CD4-positive, CD25-positive, alpha-beta regulatory T cell (primary cell): ENCODE measurements around the gene LIMS1. TPM values are rescaled to one million over a fixed set of nuclear protein-coding genes. Genes with fewer than 3 reads are reported as not detected.
A peak's percentile ranks its signal among the peaks of the same experiment; 100 is the strongest.
"Not testable (repeated sequence)": the region's sequence is repeated elsewhere in the genome, so short reads cannot be mapped to it uniquely, and the experiment has no call there.

Experiments
- ATAC-seq, 2 donors: fragments of 150-1000 bp; cut with Tn5 transposase; one replicate each; pipeline ENCODE4 v1.10.0; 2021; ENCODE audit warnings: low read depth in 2 of 2, moderate number of reproducible peaks in 2 of 2, moderate library complexity in 1 of 2
- DNase-seq, 3 donors: peaks; one replicate each; pipeline versions ENCODE4 v3.0.0 to v3.0.0-alpha.2; 2012 to 2022; ENCODE audit warnings: mixed read lengths in 1 of 3
- H3K27ac ChIP-seq: one replicate; pipeline ENCODE4 v1.7.0; 2013; ENCODE audit warnings: mild to moderate bottlenecking, low read length; ENCODE audit not compliant: insufficient read depth, poor library complexity, severe bottlenecking
- H3K27me3 ChIP-seq: one replicate; pipeline ENCODE4 v1.7.0; 2013; ENCODE audit warnings: low read length; ENCODE audit not compliant: control insufficient read depth, insufficient read depth
- H3K36me3 ChIP-seq: one replicate; pipeline ENCODE4 v1.7.0; 2013; ENCODE audit warnings: mild to moderate bottlenecking, low read length, moderate library complexity; ENCODE audit not compliant: control insufficient read depth, insufficient read depth
- H3K4me1 ChIP-seq: 2 replicates; pipeline ENCODE4 v1.7.0; 2013; ENCODE audit warnings: mild to moderate bottlenecking, low read length; ENCODE audit not compliant: insufficient read depth, control insufficient read depth, poor library complexity, severe bottlenecking
- H3K4me3 ChIP-seq: one replicate; pipeline ENCODE4 v1.7.0; 2013; ENCODE audit warnings: low read depth, mild to moderate bottlenecking, low read length, moderate library complexity
- H3K9me3 ChIP-seq, 2 experiments: 1 replicate in 1 of 2; 2 replicates in 1 of 2; pipeline ENCODE4 v1.7.0; 2013; ENCODE audit warnings: low read length in 2 of 2, mild to moderate bottlenecking in 1 of 2, moderate library complexity in 1 of 2; ENCODE audit not compliant: control insufficient read depth in 2 of 2
- H3K27ac Mint-ChIP-seq, 3 donors: one replicate each; pipeline ENCODE4 v1.8.0; 2020 to 2022; ENCODE audit warnings: mild to moderate bottlenecking in 3 of 3, mixed read lengths in 3 of 3, moderate library complexity in 2 of 3
- H3K27me3 Mint-ChIP-seq: one replicate; pipeline ENCODE4 v1.8.0; 2022; ENCODE audit warnings: mild to moderate bottlenecking, mixed read lengths
- H3K36me3 Mint-ChIP-seq: one replicate; pipeline ENCODE4 v1.8.0; 2020; ENCODE audit warnings: mixed read lengths
- H3K4me1 Mint-ChIP-seq, 4 donors: one replicate each; pipeline ENCODE4 v1.8.0; 2020 to 2022; ENCODE audit warnings: mixed read lengths in 4 of 4, mild to moderate bottlenecking in 1 of 4
- H3K4me3 Mint-ChIP-seq, 4 donors: one replicate each; pipeline ENCODE4 v1.8.0; 2020 to 2022; ENCODE audit warnings: mild to moderate bottlenecking in 4 of 4, mixed read lengths in 4 of 4, moderate library complexity in 3 of 4
- H3K9me3 Mint-ChIP-seq, 7 donors: one replicate each; pipeline ENCODE4 v1.8.0; 2020 to 2022; ENCODE audit warnings: mixed read lengths in 7 of 7, mild to moderate bottlenecking in 3 of 7, moderate library complexity in 2 of 7
- polyA plus RNA-seq, 4 donors: library from polyadenylated mRNA; unstranded; fragments of 300-500 nt; fragmentation: Illumina TruSeq; gene quantifications; one replicate each; pipeline ENCODE4 v1.2.3, GENCODE V29; 2021
- total RNA-seq: library from RNA; stranded (reverse); gene quantifications from one replicate; pipeline ENCODE4 v1.2.3, GENCODE V29; 2022

The LIMS1 gene
- total RNA-seq, result 109 TPM
- polyA plus RNA-seq, result 100 to 1,000 TPM; 156 to 235 (median 190) TPM

DNA sequence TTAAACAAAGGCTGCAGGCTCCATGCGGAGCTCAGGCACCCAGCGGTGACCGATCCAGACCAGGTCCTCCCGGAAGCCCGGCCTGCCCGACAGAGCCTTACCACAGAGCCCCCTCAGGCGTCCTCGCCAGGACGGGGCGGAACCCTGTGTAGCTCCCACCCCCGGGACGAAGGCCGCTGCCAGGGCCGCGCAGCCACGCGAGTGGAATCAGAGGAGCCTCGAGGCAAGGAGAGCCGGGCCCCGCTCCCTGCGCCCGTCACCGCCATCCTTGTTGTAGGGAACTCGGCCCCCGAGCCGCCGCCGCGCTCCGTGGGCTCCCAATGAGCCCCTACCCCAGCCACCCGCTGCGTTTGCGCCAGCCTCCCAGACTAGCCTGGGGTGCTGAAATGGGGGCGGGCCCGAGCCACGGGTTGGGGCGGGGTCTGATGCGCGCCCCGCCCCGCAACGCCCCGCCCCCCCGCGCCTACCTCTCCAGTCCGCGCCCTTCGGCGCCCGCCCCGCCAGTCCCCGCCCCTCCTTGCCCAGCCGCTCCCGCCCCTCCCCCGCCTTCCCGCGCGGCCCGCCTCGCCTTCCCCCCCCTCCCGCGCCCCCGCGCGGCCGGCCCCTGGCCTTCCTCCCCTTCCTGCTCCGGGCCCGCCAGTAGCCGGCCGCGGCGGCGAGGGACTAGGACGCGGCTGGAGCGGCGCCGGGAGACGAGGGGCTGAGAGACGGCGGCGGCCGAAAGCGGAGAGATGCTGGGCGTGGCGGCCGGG is at the start of gene LIMS1:
Gene LIMS1 (plus strand): TSS at position 639 of the 752 bp plus-strand sequence. CDS start 93 bp downstream, at position 732.
- H3K4me3 Mint-ChIP-seq, result peak within 1 kb of the TSS; percentile 95 to 98 (median 96)
- H3K27ac Mint-ChIP-seq, result peak within 1 kb of the TSS; percentile 85 to 94 (median 92)
- peak; percentile 92 to 93 for ATAC-seq
- H3K36me3 Mint-ChIP-seq, result no peaks in the 10 kb centered on the region
- H3K27ac ChIP-seq, result peak within 1 kb of the TSS; percentile 74
- no peaks in the 10 kb centered on the region for H3K27me3 Mint-ChIP-seq
- peak; percentile 82 to 88 (median 85) for DNase-seq
- H3K4me1 Mint-ChIP-seq, result peaks cover 25 to 64% (median 35%) of the 10 kb centered on the region in 4 donors
- H3K27me3 ChIP-seq, result no peaks in the 10 kb centered on the region
- peaks cover 31% of the 10 kb centered on the region for H3K4me1 ChIP-seq
- H3K36me3 ChIP-seq, result no peaks in the 10 kb centered on the region
- no peaks in the 10 kb centered on the region for H3K9me3 Mint-ChIP-seq
- H3K4me3 ChIP-seq, result peak within 1 kb of the TSS; percentile 88
- H3K9me3 ChIP-seq, result no peaks in the 10 kb centered on the region

- no peaks in the 10 kb centered on the region for H3K27me3 ChIP-seq
- Mint-ChIP-seq H3K36me3 (peaks cover 52% of the 10 kb centered on the region), H3K4me1 (peaks cover 3 to 11% (median 7%) of the 10 kb centered on the region in 4 donors)
These were observed 49.0 kb upstream of the LIMS1 start for GRCh38 chr2:108485253-108485652.

GRCh38 chr2:108490506-108491122 is 43.7 kb upstream of the LIMS1 start:
- ATAC-seq, result no peak
- no peaks in the 10 kb centered on the region for H3K9me3 ChIP-seq
- no peak overlapping the region for H3K27ac ChIP-seq
- no peak overlapping the region for H3K27ac Mint-ChIP-seq
- H3K4me3 ChIP-seq, result no peak overlapping the region
- peaks cover 38% of the 10 kb centered on the region for H3K36me3 Mint-ChIP-seq
- H3K4me1 ChIP-seq, result no peaks in the 10 kb centered on the region
- DNase-seq, result peak in 1 of 3 donors; percentile 7
- no peaks in the 10 kb centered on the region for H3K27me3 ChIP-seq
- H3K36me3 ChIP-seq, result peaks cover 87% of the 10 kb centered on the region
- H3K27me3 Mint-ChIP-seq, result no peaks in the 10 kb centered on the region
- no peaks in the 10 kb centered on the region for H3K9me3 Mint-ChIP-seq
- H3K4me3 Mint-ChIP-seq, result no peak overlapping the region
- peaks cover 2 to 13% (median 9%) of the 10 kb centered on the region in 4 donors for H3K4me1 Mint-ChIP-seq

More at GRCh38 chr2:108485253-108485652, 49.0 kb upstream of the LIMS1 start:
- Mint-ChIP-seq H3K4me3 (no peak overlapping the region), H3K27me3 (no peaks in the 10 kb centered on the region), H3K9me3 (no peaks in the 10 kb centered on the region), H3K27ac (no peak overlapping the region)
- no peaks in the 10 kb centered on the region for H3K4me1 ChIP-seq
- ATAC-seq (no peak), DNase-seq (no peak)
- H3K9me3 ChIP-seq, result no peaks in the 10 kb centered on the region
- H3K27ac ChIP-seq, result no peak overlapping the region
- H3K4me3 ChIP-seq, result no peak overlapping the region
- peaks cover 89% of the 10 kb centered on the region for H3K36me3 ChIP-seq

DNA sequence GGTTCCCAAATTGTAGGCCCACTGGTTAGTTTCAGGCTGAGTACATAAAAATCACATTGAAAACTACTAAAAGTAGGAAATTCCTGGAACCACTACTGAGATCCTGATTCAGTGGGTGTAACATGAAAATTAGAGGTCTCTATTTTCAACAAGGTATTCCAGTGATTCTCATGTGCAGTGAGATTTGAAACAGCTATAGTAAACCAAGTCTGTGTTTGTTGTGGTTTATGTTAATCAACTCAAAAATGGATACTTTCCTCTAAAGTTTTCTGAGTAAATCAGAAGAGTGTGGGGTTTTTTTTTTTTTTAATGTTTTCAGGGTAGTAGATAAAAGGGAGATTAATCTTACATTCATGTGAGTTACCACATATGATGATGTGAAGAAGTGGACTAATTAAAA is 42.4 kb upstream of the LIMS1 start:
- Mint-ChIP-seq H3K4me3 (no peak overlapping the region), H3K36me3 (peaks cover 38% of the 10 kb centered on the region), H3K27me3 (no peaks in the 10 kb centered on the region), H3K27ac (no peak overlapping the region), H3K9me3 (no peaks in the 10 kb centered on the region), H3K4me1 (peaks cover 2 to 13% (median 9%) of the 10 kb centered on the region in 4 donors)
- H3K4me3 ChIP-seq, result no peak overlapping the region
- ATAC-seq, result no peak
- H3K4me1 ChIP-seq, result no peaks in the 10 kb centered on the region
- DNase-seq, result no peak
- H3K27me3 ChIP-seq, result no peaks in the 10 kb centered on the region
- H3K36me3 ChIP-seq, result peaks cover 79% of the 10 kb centered on the region
- H3K27ac ChIP-seq, result no peak overlapping the region
- H3K9me3 ChIP-seq, result no peaks in the 10 kb centered on the region

GRCh38 chr2:108492364-108492763 is 41.9 kb upstream of the LIMS1 start:
- Histone ChIP-seq H3K27me3 (no peaks in the 10 kb centered on the region), H3K4me1 (no peaks in the 10 kb centered on the region), H3K36me3 (peaks cover 80% of the 10 kb centered on the region), H3K4me3 (no peak overlapping the region), H3K9me3 (no peaks in the 10 kb centered on the region), H3K27ac (no peak overlapping the region)
- Mint-ChIP-seq H3K4me3 (no peak overlapping the region), H3K9me3 (no peaks in the 10 kb centered on the region), H3K27ac (no peak overlapping the region), H3K4me1 (peaks cover 2 to 13% (median 9%) of the 10 kb centered on the region in 4 donors), H3K27me3 (no peaks in the 10 kb centered on the region), H3K36me3 (peaks cover 34% of the 10 kb centered on the region)
- DNase-seq (no peak), ATAC-seq (no peak)

GRCh38 chr2:108496167-108496566 is 38.1 kb upstream of the LIMS1 start:
- H3K9me3 ChIP-seq, H3K27me3 ChIP-seq, DNase-seq, H3K4me1 Mint-ChIP-seq, H3K4me1 ChIP-seq, H3K9me3 Mint-ChIP-seq, ATAC-seq, H3K4me3 Mint-ChIP-seq, H3K27ac ChIP-seq, H3K4me3 ChIP-seq, H3K27ac Mint-ChIP-seq, H3K27me3 Mint-ChIP-seq: not testable (repeated sequence)
- H3K36me3 Mint-ChIP-seq, result peaks cover 34% of the 10 kb centered on the region
- H3K36me3 ChIP-seq, result peaks cover 53% of the 10 kb centered on the region

- Mint-ChIP-seq H3K36me3 (peaks cover 39% of the 10 kb centered on the region), H3K4me1 (peaks cover 3 to 13% (median 8%) of the 10 kb centered on the region in 4 donors)
- not testable (repeated sequence) for H3K4me3 ChIP-seq, DNase-seq, H3K27me3 Mint-ChIP-seq, ATAC-seq, H3K9me3 Mint-ChIP-seq, H3K27ac ChIP-seq, H3K4me3 Mint-ChIP-seq, H3K9me3 ChIP-seq, H3K27ac Mint-ChIP-seq, H3K27me3 ChIP-seq, H3K4me1 ChIP-seq
- peaks cover 27% of the 10 kb centered on the region for H3K36me3 ChIP-seq
These were observed 26.6 kb upstream of the LIMS1 start for GRCh38 chr2:108507620-108508019.
